Neural progenitor cell (in vitro differentiated cells): ENCODE data around the gene ALDH1L1. TPM values are rescaled to one million over a fixed set of nuclear protein-coding genes. Genes with fewer than 3 reads are reported as not detected.

Source experiments
- DNase-seq: peaks from one replicate; pipeline ENCODE4 v3.0.0-alpha.2; 2016; ENCODE audit warnings: low spot score
- H2AFZ ChIP-seq: fragments of 200-600 bp; sonication (generic); replicated peaks from 2 replicates; pipeline ENCODE4 v1.6.1; 2016; ENCODE audit warnings: antibody characterized with exemption
- H3F3A ChIP-seq: fragments of 200-600 bp; sonication (generic); 2 replicates; pipeline ENCODE4 v1.6.1; 2016; ENCODE audit warnings: antibody characterized with exemption, low read depth
- H3K27ac ChIP-seq: fragments of 200-600 bp; sonication (generic); 2 replicates; pipeline ENCODE4 v1.5.1; 2016; ENCODE audit warnings: mild to moderate bottlenecking
- H3K27me3 ChIP-seq: fragments of 200-600 bp; sonication (generic); 2 replicates; pipeline ENCODE4 v1.6.1; 2016; ENCODE audit warnings: mild to moderate bottlenecking, moderate library complexity
- H3K36me3 ChIP-seq: fragments of 200-600 bp; sonication (generic); 2 replicates; pipeline ENCODE4 v1.5.1; 2016
- H3K4me1 ChIP-seq: fragments of 200-600 bp; sonication (generic); 2 replicates; pipeline ENCODE4 v1.6.1; 2016; ENCODE audit warnings: mixed run types
- H3K4me2 ChIP-seq: fragments of 200-600 bp; sonication (generic); 2 replicates; pipeline ENCODE4 v1.6.1; 2016
- H3K4me3 ChIP-seq: fragments of 200-600 bp; sonication (generic); 2 replicates; pipeline ENCODE4 v1.5.1; 2016
- H3K79me2 ChIP-seq: fragments of 200-600 bp; sonication (generic); 2 replicates; pipeline ENCODE4 v1.6.1; 2016; ENCODE audit warnings: low read depth
- H3K9ac ChIP-seq: fragments of 200-600 bp; sonication (generic); 2 replicates; pipeline ENCODE4 v1.6.1; 2016
- H3K9me3 ChIP-seq: fragments of 200-600 bp; sonication (generic); 2 replicates; pipeline ENCODE4 v1.5.1; 2016; ENCODE audit warnings: low read depth
- H4K20me1 ChIP-seq: fragments of 200-600 bp; sonication (generic); 2 replicates; pipeline ENCODE4 v1.6.1; 2016; ENCODE audit warnings: low read depth
- H3K27ac Mint-ChIP-seq: 3 replicates; pipeline ENCODE4 v1.8.0; 2021; ENCODE audit warnings: mixed read lengths
- H3K27me3 Mint-ChIP-seq: 2 replicates; pipeline ENCODE4 v1.8.0; 2022; ENCODE audit warnings: low read depth, mild to moderate bottlenecking, inconsistent platforms, moderate library complexity, mixed read lengths; ENCODE audit not compliant: insufficient read depth
- H3K36me3 Mint-ChIP-seq: 3 replicates; pipeline ENCODE4 v1.8.0; 2021; ENCODE audit warnings: mixed read lengths
- H3K4me1 Mint-ChIP-seq: 3 replicates; pipeline ENCODE4 v1.8.0; 2021; ENCODE audit warnings: mixed read lengths
- H3K4me3 Mint-ChIP-seq: 3 replicates; pipeline ENCODE4 v1.8.0; 2021; ENCODE audit warnings: mild to moderate bottlenecking, moderate library complexity, mixed read lengths
- H3K9me3 Mint-ChIP-seq: 3 replicates; pipeline ENCODE4 v1.8.0; 2020; ENCODE audit warnings: mixed read lengths
- EZH2 ChIP-seq: fragments of 200-600 bp; sonication (generic); IDR thresholded peaks from 2 replicates; pipeline ENCODE4 v1.6.1; 2017; ENCODE audit warnings: antibody characterized with exemption, mild to moderate bottlenecking, moderate library complexity
- EZH2phosphoT487 ChIP-seq: fragments of 200-600 bp; sonication (generic); IDR thresholded peaks from 2 replicates; pipeline ENCODE4 v1.6.1; 2017; ENCODE audit warnings: antibody characterized with exemption
- total RNA-seq: library from RNA; depleted of rRNA; stranded (reverse); fragments of >200 nt; gene quantifications from 2 replicates; pipeline ENCODE4 v1.2.3, GENCODE V29; 2015; ENCODE audit warnings: low replicate concordance
- TF ChIP-seq, protein P1 (sequence below): fragments of 200-600 bp; sonication (generic); IDR thresholded peaks from 2 replicates; pipeline ENCODE4 v1.5.1; 2017; ENCODE audit warnings: antibody characterized with exemption, mild to moderate bottlenecking

Gene ALDH1L1
- total RNA-seq, 1 donor from 2014 or later, result 0.60 TPM

DNA sequence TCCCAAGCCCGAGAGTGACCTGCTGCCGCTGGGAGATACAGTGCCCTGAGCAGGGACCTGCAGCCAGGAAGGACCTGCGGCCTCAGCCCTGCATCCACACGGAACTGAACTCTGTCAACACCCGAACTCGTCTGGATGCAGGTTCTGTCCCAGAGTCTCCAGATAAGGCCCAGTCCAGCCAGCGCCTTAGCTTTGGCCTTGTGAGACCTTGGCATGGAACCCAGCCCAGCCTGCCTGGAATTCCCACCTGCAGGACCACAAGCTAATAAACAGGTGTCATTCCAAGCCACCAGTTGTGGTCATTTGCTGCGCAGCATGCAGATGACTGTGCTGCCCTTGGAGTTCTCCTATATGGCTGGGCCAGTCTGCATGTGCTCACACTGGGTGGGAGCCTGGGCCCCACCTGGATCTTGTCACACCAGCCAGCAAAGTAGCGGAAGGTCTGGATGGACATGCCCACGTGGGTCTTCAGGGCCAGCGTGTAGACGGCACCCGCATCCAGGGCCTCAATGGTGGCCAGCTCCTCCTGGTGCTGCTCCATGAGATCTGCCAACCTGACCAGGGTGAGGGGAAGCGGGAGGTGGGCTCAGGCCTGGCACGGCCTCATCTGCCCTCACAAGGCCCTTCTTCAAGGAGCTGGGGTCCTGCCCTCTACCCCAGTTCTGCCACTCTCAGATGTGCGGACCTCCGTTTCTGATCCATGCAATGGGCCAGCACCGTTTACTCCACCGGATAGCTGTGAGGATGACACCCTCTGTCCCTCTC lies 49.2 kb downstream of the ALDH1L1 start:
- TF ChIP-seq, protein P1, sequence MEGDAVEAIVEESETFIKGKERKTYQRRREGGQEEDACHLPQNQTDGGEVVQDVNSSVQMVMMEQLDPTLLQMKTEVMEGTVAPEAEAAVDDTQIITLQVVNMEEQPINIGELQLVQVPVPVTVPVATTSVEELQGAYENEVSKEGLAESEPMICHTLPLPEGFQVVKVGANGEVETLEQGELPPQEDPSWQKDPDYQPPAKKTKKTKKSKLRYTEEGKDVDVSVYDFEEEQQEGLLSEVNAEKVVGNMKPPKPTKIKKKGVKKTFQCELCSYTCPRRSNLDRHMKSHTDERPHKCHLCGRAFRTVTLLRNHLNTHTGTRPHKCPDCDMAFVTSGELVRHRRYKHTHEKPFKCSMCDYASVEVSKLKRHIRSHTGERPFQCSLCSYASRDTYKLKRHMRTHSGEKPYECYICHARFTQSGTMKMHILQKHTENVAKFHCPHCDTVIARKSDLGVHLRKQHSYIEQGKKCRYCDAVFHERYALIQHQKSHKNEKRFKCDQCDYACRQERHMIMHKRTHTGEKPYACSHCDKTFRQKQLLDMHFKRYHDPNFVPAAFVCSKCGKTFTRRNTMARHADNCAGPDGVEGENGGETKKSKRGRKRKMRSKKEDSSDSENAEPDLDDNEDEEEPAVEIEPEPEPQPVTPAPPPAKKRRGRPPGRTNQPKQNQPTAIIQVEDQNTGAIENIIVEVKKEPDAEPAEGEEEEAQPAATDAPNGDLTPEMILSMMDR, result no peak
- TF ChIP-seq EZH2 (no peak), EZH2phosphoT487 (no peak)
- no peaks in the 10 kb centered on the region for H3K79me2 ChIP-seq
- no peaks in the 10 kb centered on the region for H3K9me3 ChIP-seq
- H3K36me3 ChIP-seq, result no peaks in the 10 kb centered on the region
- no peaks in the 10 kb centered on the region for H3K27me3 ChIP-seq
- peaks cover 12% of the 10 kb centered on the region for H3K4me1 ChIP-seq
- H3K4me3 Mint-ChIP-seq, result peak overlapping the region; percentile 17
- DNase-seq, result no peak
- H3K36me3 Mint-ChIP-seq, result no peaks in the 10 kb centered on the region
- no peak overlapping the region for H3K9ac ChIP-seq
- no peak overlapping the region for H3K4me3 ChIP-seq
- no peaks in the 10 kb centered on the region for H4K20me1 ChIP-seq
- no peaks in the 10 kb centered on the region for H3K9me3 Mint-ChIP-seq
- H3K4me2 ChIP-seq, result no peak overlapping the region
- H2AFZ ChIP-seq, result no peak overlapping the region
- H3K27ac ChIP-seq, result no peak overlapping the region
- peaks cover 13% of the 10 kb centered on the region for H3K4me1 Mint-ChIP-seq
- H3K27me3 Mint-ChIP-seq, result peaks cover 1% of the 10 kb centered on the region
- H3F3A ChIP-seq, result no peaks in the 10 kb centered on the region
- H3K27ac Mint-ChIP-seq, result no peak overlapping the region

DNA sequence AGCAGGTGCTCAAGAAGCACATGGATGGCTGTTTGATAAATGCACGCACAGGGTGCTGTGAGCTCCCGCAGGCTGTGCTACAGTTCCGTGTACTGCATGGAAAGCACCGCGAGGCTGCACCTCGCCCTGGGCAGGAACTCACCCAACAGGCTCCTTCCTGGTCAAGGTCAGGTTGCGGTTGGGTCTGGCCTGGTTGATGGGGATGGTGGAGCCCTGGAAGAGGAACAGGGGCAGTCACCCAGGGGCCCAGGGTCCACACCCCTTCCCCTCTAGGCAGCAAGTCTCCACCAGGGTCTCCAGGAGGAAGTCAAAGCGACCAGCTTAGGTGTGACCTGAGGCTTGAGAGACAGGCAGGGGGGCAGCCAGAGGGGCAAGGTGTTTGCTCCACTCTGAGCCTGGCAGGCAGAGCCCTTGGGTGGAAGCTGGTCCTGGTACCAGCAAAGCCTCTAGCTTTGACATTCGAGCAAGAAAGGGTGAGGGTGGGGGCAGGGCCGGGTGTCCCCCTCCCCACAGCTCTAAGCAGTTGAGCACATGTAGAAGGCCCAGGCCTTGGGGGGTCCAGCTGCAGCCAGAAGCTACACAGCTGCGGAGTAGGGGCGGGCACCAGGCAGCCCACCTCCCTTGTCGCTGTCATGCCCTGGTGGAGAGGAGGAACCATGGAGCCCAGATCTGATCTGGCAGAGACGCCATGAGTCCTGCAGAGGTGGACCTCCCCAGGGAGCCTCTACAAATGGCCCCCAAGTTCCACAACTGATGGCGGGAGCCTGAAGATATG lies 50.1 kb downstream of the ALDH1L1 start:
- DNase-seq, result no peak
- H3K27ac Mint-ChIP-seq, result no peak overlapping the region
- no peak overlapping the region for H3K4me2 ChIP-seq

DNA sequence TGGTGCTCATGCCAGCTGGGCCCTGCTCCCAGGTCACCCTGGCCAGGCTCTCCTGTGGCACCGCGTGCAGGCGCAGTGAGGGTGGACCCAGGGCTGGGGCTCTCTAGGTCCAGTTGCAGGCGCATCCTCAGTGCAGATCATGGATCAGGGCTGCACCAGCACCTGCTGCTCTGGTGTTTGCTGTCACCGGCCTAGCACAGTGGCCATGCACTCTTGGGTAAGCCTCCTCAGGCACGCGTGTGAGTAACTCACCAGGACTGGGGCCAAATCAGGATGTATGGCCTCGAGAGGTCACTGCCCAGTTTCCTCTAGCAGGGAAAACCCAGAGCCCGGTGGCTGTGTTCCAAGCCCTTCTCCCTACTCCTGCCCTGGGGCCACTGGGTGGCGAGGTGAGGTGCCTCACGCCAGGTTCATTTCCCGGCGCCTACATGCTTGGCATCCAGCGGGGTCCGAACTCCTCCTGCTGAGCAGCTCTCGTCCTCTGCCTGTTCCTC lies 50.9 kb downstream of the ALDH1L1 start:
- Histone ChIP-seq H3K27me3 (no peaks in the 10 kb centered on the region), H3K4me3 (no peak overlapping the region), H3K79me2 (no peaks in the 10 kb centered on the region), H2AFZ (no peak overlapping the region), H3K36me3 (no peaks in the 10 kb centered on the region), H3F3A (no peaks in the 10 kb centered on the region), H3K9me3 (no peaks in the 10 kb centered on the region), H3K9ac (no peak overlapping the region), H3K4me2 (no peak overlapping the region), H3K4me1 (peaks cover 12% of the 10 kb centered on the region), H3K27ac (no peak overlapping the region), H4K20me1 (no peaks in the 10 kb centered on the region)
- no peak for DNase-seq
- Mint-ChIP-seq H3K9me3 (no peaks in the 10 kb centered on the region), H3K4me3 (no peak overlapping the region), H3K36me3 (no peaks in the 10 kb centered on the region), H3K27me3 (peaks cover 2% of the 10 kb centered on the region), H3K27ac (no peak overlapping the region), H3K4me1 (peaks cover 15% of the 10 kb centered on the region)
- TF ChIP-seq, protein P1, result no peak
- no peak for TF ChIP-seq EZH2
- TF ChIP-seq EZH2phosphoT487, result no peak

More for the DNA sequence above, 50.1 kb downstream of the ALDH1L1 start:
- Histone ChIP-seq H3K27me3 (no peaks in the 10 kb centered on the region), H3K27ac (no peak overlapping the region), H3K36me3 (no peaks in the 10 kb centered on the region), H3K4me3 (no peak overlapping the region), H3K9me3 (no peaks in the 10 kb centered on the region), H3K4me1 (peaks cover 12% of the 10 kb centered on the region), H2AFZ (no peak overlapping the region), H3K9ac (no peak overlapping the region), H3K79me2 (no peaks in the 10 kb centered on the region), H3F3A (no peaks in the 10 kb centered on the region), H4K20me1 (no peaks in the 10 kb centered on the region)
- H3K36me3 Mint-ChIP-seq, result no peaks in the 10 kb centered on the region
- peaks cover 2% of the 10 kb centered on the region for H3K27me3 Mint-ChIP-seq
- no peak for TF ChIP-seq EZH2
- TF ChIP-seq EZH2phosphoT487, result no peak
- TF ChIP-seq, protein P1, result no peak
- H3K9me3 Mint-ChIP-seq, result no peaks in the 10 kb centered on the region
- peaks cover 16% of the 10 kb centered on the region for H3K4me1 Mint-ChIP-seq
- H3K4me3 Mint-ChIP-seq, result no peak overlapping the region
